Thyroid gland (tissue), 4 donors: Measurements from ENCODE around the gene ACTRT2.

Experiments
- POLR2A ChIP-seq, 2 donors: fragments of 450-650 bp; IDR thresholded peaks; one replicate each; pipeline ENCODE4 v1.6.1; 2017; ENCODE audit warnings: antibody characterized with exemption in 2 of 2, mild to moderate bottlenecking in 2 of 2, moderate library complexity in 1 of 2
- TF ChIP-seq, protein P1 (sequence below), 6 experiments: fragments of 200-600 bp in 3 of 6; fragments of 450-650 bp in 3 of 6; sonication (generic) in 3 of 6; IDR thresholded peaks; one replicate each; pipeline ENCODE4 v1.5.1; 2016 to 2019; ENCODE audit warnings: antibody characterized with exemption in 6 of 6, mild to moderate bottlenecking in 2 of 6, inconsistent platforms in 1 of 6, moderate library complexity in 1 of 6

DNA sequence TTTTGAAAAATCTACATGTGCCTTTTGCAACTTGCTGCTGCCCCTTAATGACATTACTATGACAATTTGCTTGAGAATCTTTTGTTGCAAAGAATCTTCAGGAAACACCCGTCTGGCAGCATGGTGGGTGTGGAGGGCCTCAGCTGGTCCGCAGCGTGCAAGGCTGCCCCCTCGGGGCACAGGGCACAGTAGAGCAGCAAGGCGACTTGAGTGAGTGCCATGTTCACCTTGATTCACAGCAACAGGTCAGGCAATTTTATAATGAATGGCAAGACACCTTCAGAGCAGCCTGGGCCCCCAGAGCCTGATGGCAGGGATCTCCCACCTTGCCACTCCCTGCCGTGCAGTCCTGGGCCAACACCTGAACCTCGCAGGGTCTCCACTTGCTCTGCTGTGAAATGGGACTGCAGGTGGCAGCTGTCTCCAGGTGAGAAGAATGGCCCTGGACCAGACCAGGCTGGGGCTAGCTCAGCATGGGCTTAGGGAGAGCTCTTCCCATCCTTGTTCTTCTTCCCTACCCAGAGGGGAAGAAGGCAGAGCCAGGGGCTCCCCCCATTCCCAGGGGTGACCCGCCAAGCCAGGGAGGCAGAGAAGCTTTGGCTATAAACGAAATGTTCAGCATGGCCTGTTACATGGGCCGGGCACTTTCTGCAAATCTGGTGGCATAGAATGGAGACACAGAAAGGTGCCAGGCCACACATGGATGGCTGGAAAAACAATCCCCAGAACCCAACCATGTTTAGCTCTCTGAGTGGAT lies 34.5 kb upstream of the ACTRT2 start:
- TF ChIP-seq, protein P1, sequence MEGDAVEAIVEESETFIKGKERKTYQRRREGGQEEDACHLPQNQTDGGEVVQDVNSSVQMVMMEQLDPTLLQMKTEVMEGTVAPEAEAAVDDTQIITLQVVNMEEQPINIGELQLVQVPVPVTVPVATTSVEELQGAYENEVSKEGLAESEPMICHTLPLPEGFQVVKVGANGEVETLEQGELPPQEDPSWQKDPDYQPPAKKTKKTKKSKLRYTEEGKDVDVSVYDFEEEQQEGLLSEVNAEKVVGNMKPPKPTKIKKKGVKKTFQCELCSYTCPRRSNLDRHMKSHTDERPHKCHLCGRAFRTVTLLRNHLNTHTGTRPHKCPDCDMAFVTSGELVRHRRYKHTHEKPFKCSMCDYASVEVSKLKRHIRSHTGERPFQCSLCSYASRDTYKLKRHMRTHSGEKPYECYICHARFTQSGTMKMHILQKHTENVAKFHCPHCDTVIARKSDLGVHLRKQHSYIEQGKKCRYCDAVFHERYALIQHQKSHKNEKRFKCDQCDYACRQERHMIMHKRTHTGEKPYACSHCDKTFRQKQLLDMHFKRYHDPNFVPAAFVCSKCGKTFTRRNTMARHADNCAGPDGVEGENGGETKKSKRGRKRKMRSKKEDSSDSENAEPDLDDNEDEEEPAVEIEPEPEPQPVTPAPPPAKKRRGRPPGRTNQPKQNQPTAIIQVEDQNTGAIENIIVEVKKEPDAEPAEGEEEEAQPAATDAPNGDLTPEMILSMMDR (IDR thresholded peaks at IDR 0.05), result no peak
- TF ChIP-seq POLR2A (IDR thresholded peaks at IDR 0.05), result no peak
